Uterus (tissue), 4 donors: ENCODE measurements around the gene CA12. TPM values are rescaled to one million over a fixed set of nuclear protein-coding genes. Genes with fewer than 3 reads are reported as not detected.

ENCODE experiments used
- DNase-seq, 2 donors: peaks; one replicate each; pipeline ENCODE4 v3.0.0-alpha.2; 2019 to 2020
- H3K27ac ChIP-seq, 2 donors: fragments of 200-600 bp; sonication (generic); 1 replicate in 1 of 2; 2 replicates in 1 of 2; pipeline ENCODE4 v1.5.1; 2016 to 2018
- H3K27me3 ChIP-seq, 2 donors: fragments of 200-600 bp; sonication (generic); one replicate each; pipeline ENCODE4 v1.5.1; 2018 to 2019; ENCODE audit warnings: control low read depth in 1 of 2
- H3K36me3 ChIP-seq, 2 donors: fragments of 200-600 bp; sonication (generic); one replicate each; pipeline ENCODE4 v1.5.1; 2019; ENCODE audit warnings: control low read depth in 1 of 2
- H3K4me1 ChIP-seq, 2 donors: fragments of 200-600 bp; sonication (generic); one replicate each; pipeline ENCODE4 v1.5.1; 2018 to 2019; ENCODE audit warnings: control low read depth in 1 of 2
- H3K4me3 ChIP-seq, 2 donors: fragments of 200-600 bp; sonication (generic); 1 replicate in 1 of 2; 2 replicates in 1 of 2; pipeline ENCODE4 v1.5.1; 2018 to 2019; ENCODE audit warnings: mild to moderate bottlenecking in 1 of 2
- H3K9me3 ChIP-seq, 2 donors: fragments of 200-600 bp; sonication (generic); one replicate each; pipeline ENCODE4 v1.5.1; 2019; ENCODE audit warnings: control low read depth in 1 of 2
- POLR2A ChIP-seq, 2 donors: fragments of 450-650 bp; IDR thresholded peaks; one replicate each; pipeline ENCODE4 v1.6.1; 2016; ENCODE audit warnings: antibody characterized with exemption in 2 of 2, mild to moderate bottlenecking in 1 of 2, moderate library complexity in 1 of 2
- intact Hi-C: fragments of 100-400 bp; cut with DNase I; formaldehyde crosslinking; loops from one replicate; pipeline ENCODE4 v1.15.1; 2023; ENCODE audit warnings: low total_unique reads
- total RNA-seq, 4 donors: library from RNA; depleted of rRNA in 3 of 4; stranded (reverse); fragments of >200 nt in 3 of 4; gene quantifications; one replicate each; pipeline versions ENCODE4 v1.1.0 to v1.2.4, GENCODE V29; 2014 to 2023
- TF ChIP-seq, protein P1 (sequence below), 4 experiments: fragments of 200-600 bp in 2 of 4; fragments of 450-650 bp in 2 of 4; sonication (generic) in 2 of 4; IDR thresholded peaks; one replicate each; pipeline ENCODE4 v1.5.1; 2016 to 2019; ENCODE audit warnings: antibody characterized with exemption in 4 of 4, mild to moderate bottlenecking in 2 of 4, moderate library complexity in 1 of 4
- donor health status: DM: yes; HTN: yes; CAD: no.

Gene CA12
- total RNA-seq, 4 donors from 2014 or later, result 0.29 to 11.8 (median 8.0) TPM

GRCh38 chr15:63308947-63309346, 72.7 kb downstream of the CA12 start:
- Histone ChIP-seq H3K27me3 (no peaks in the 10 kb centered on the region), H3K9me3 (no peaks in the 10 kb centered on the region), H3K27ac (no peak overlapping the region), H3K4me1 (no peaks in the 10 kb centered on the region), H3K4me3 (no peak overlapping the region), H3K36me3 (no peaks in the 10 kb centered on the region)
- TF ChIP-seq, protein P1, sequence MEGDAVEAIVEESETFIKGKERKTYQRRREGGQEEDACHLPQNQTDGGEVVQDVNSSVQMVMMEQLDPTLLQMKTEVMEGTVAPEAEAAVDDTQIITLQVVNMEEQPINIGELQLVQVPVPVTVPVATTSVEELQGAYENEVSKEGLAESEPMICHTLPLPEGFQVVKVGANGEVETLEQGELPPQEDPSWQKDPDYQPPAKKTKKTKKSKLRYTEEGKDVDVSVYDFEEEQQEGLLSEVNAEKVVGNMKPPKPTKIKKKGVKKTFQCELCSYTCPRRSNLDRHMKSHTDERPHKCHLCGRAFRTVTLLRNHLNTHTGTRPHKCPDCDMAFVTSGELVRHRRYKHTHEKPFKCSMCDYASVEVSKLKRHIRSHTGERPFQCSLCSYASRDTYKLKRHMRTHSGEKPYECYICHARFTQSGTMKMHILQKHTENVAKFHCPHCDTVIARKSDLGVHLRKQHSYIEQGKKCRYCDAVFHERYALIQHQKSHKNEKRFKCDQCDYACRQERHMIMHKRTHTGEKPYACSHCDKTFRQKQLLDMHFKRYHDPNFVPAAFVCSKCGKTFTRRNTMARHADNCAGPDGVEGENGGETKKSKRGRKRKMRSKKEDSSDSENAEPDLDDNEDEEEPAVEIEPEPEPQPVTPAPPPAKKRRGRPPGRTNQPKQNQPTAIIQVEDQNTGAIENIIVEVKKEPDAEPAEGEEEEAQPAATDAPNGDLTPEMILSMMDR (IDR thresholded peaks at IDR 0.05), result no peak
- no peak for TF ChIP-seq POLR2A (IDR thresholded peaks at IDR 0.05)
- no peak for DNase-seq
- intact Hi-C loops, result no loop called here

- no peak overlapping the region for H3K27ac ChIP-seq
- no peaks in the 10 kb centered on the region for H3K9me3 ChIP-seq
- H3K4me3 ChIP-seq, result no peak overlapping the region
- no peak for DNase-seq
- no peaks in the 10 kb centered on the region for H3K27me3 ChIP-seq
- H3K4me1 ChIP-seq, result no peaks in the 10 kb centered on the region
- H3K36me3 ChIP-seq, result no peaks in the 10 kb centered on the region
- intact Hi-C loops, result no loop called here
- no peak for TF ChIP-seq POLR2A (IDR thresholded peaks at IDR 0.05)
- TF ChIP-seq, protein P1 (IDR thresholded peaks at IDR 0.05), result no peak
Measured at GRCh38 chr15:63308491-63308890, 73.2 kb downstream of the CA12 start.

DNA sequence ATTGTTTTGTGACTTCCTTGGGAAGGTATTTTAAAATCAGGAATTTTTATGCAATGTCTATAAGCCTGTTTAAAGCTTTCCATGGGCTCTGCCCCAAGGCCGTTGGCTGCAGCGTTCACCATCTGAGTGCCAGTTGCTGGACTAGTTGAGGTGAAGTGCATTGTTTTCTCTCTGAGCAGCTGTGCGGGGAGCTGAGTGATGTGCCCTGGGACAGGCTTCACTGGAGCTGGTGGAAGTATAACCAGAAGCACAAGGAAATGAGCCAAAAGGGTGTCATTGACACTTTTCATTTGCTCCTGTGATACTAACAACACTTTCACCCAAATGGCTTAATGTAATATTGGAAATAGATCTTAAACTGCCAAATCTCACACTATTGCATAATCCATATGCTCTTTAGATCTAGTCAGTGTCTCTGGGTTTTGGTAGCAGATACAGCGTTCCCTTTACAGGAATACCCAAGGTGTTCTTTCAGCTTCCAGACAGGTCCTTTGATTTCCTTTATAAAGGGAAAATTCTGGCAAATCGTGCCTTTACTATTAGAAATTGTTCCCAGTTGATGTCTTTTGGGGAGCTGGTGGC, 75.1 kb downstream of the CA12 start:
- Histone ChIP-seq H3K27ac (no peak overlapping the region), H3K9me3 (no peaks in the 10 kb centered on the region), H3K4me3 (no peak overlapping the region), H3K4me1 (no peaks in the 10 kb centered on the region), H3K36me3 (no peaks in the 10 kb centered on the region), H3K27me3 (no peaks in the 10 kb centered on the region)
- no peak for DNase-seq
- intact Hi-C loops, result no loop called here
- no peak for TF ChIP-seq POLR2A (IDR thresholded peaks at IDR 0.05)

DNA sequence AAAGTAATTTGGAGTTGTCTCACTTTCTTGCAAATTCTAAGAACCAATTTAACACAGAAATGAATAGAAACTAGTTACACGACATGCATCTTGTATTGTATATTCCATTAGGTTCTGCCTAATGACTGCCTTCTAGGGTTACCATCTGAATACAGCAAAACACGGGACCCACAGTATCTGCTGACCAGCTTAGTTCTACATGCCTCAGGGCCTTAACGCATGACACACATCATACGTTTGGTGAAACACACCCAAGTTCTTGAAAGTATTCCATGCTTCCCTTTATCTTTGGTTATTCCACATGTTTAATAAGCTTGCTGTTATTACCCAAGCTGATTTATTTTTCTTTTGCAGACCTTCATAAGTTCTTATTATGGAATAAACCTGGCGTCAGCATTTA, 76.4 kb downstream of the CA12 start:
- H3K36me3 ChIP-seq, result no peaks in the 10 kb centered on the region
- H3K9me3 ChIP-seq, result no peaks in the 10 kb centered on the region
- H3K4me1 ChIP-seq, result no peaks in the 10 kb centered on the region
- TF ChIP-seq, protein P1 (IDR thresholded peaks at IDR 0.05), result no peak
- TF ChIP-seq POLR2A (IDR thresholded peaks at IDR 0.05), result no peak
- H3K27ac ChIP-seq, result no peak overlapping the region
- H3K27me3 ChIP-seq, result no peaks in the 10 kb centered on the region
- intact Hi-C loops, result no loop called here
- DNase-seq, result no peak
- no peak overlapping the region for H3K4me3 ChIP-seq

DNA sequence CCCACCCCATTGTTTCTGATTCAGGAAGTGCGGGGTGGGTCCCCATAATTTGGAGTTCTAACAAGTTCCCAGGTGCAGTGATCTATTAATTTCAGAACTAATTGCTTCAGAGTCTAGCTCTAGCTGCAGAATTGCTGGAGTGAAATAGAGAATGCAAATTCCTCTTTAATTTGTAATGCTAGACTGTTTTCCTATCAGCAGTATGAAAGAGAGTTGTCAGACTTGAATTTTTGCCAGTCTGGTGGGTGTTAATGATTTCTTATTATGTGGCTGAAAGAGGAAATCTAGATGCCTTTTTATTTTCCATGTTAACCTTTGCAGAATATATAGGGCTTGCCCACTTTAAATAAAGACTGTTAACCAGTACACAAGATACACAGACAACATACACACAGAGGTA, 80.6 kb downstream of the CA12 start:
- Histone ChIP-seq H3K27me3 (no peaks in the 10 kb centered on the region), H3K9me3 (no peaks in the 10 kb centered on the region), H3K27ac (no peak overlapping the region), H3K4me1 (no peaks in the 10 kb centered on the region), H3K4me3 (no peak overlapping the region), H3K36me3 (no peaks in the 10 kb centered on the region)
- DNase-seq, result no peak
- intact Hi-C loops, result no loop called here
- TF ChIP-seq, protein P1 (IDR thresholded peaks at IDR 0.05), result no peak
- TF ChIP-seq POLR2A (IDR thresholded peaks at IDR 0.05), result no peak
